Natural killer cell (primary cell): ENCODE results near the gene CACNA1B. TPM values are rescaled to one million over a fixed set of nuclear protein-coding genes. Genes with fewer than 3 reads are reported as not detected.

Experiments used
- ATAC-seq, 3 donors: fragments of 150-1000 bp in 2 of 3; fragments of 200-7000 bp in 1 of 3; cut with Tn5 transposase; 1 replicate in 1 of 3; 2 replicates in 2 of 3; pipeline ENCODE4 v1.10.0; 2021; ENCODE audit warnings: mild to moderate bottlenecking in 2 of 3, moderate library complexity in 2 of 3
- DNase-seq, 2 donors: peaks; one replicate each; pipeline versions ENCODE4 v3.0.0 to v3.0.0-alpha.2; 2013 to 2021; ENCODE audit warnings: mixed read lengths in 1 of 2
- H3K27ac ChIP-seq: one replicate; pipeline ENCODE4 v1.5.1; 2013; ENCODE audit warnings: mild to moderate bottlenecking, low read length
- H3K27me3 ChIP-seq: one replicate; pipeline ENCODE4 v1.6.1; 2013; ENCODE audit warnings: low read length; ENCODE audit not compliant: control insufficient read depth, insufficient read depth
- H3K36me3 ChIP-seq: one replicate; pipeline ENCODE4 v1.6.1; 2013; ENCODE audit warnings: low read length; ENCODE audit not compliant: control insufficient read depth, insufficient read depth
- H3K4me1 ChIP-seq: one replicate; pipeline ENCODE4 v1.6.1; 2013; ENCODE audit warnings: low read length; ENCODE audit not compliant: control insufficient read depth, insufficient read depth
- H3K4me3 ChIP-seq: one replicate; pipeline ENCODE4 v1.5.1; 2013; ENCODE audit warnings: low read length
- H3K9me3 ChIP-seq: one replicate; pipeline ENCODE4 v1.6.1; 2013; ENCODE audit warnings: low read length; ENCODE audit not compliant: control insufficient read depth, insufficient read depth
- H3K27ac Mint-ChIP-seq, 2 donors: one replicate each; pipeline ENCODE4 v1.8.0; 2022; ENCODE audit warnings: mild to moderate bottlenecking in 2 of 2, mixed read lengths in 2 of 2, moderate library complexity in 1 of 2
- H3K27me3 Mint-ChIP-seq, 2 donors: one replicate each; pipeline ENCODE4 v1.8.0; 2022; ENCODE audit warnings: low read depth in 2 of 2, mixed read lengths in 2 of 2
- H3K36me3 Mint-ChIP-seq: one replicate; pipeline ENCODE4 v1.8.0; 2022; ENCODE audit warnings: mixed read lengths
- H3K4me1 Mint-ChIP-seq, 2 donors: one replicate each; pipeline ENCODE4 v1.8.0; 2022; ENCODE audit warnings: mixed read lengths in 2 of 2
- H3K4me3 Mint-ChIP-seq: one replicate; pipeline ENCODE4 v1.8.0; 2022; ENCODE audit warnings: mild to moderate bottlenecking, moderate library complexity, mixed read lengths
- H3K9me3 Mint-ChIP-seq, 2 donors: one replicate each; pipeline ENCODE4 v1.8.0; 2022; ENCODE audit warnings: mixed read lengths in 2 of 2
- CTCF ChIP-seq: fragments of 200-600 bp; IDR thresholded peaks from one replicate; pipeline ENCODE4 v1.8.0; 2022; ENCODE audit warnings: antibody characterized with exemption
- WGBS: methylation state at CpG from one replicate; pipeline ENCODE4 v1.1.7; 2013; ENCODE audit warnings: missing lambda C conversion rate; ENCODE audit not compliant: insufficient coverage; 5-methylcytosine and 5-hydroxymethylcytosine counted together
- intact Hi-C: fragments of 100-400 bp; cut with micrococcal nuclease; formaldehyde crosslinking; loops from one replicate; pipeline ENCODE4 v1.14.2; 2022
- total RNA-seq, 4 donors: library from RNA; stranded (reverse); fragments of 120-200 nt in 1 of 4; gene quantifications; one replicate each; pipeline versions ENCODE4 v1.2.3 to v1.2.4, GENCODE V29; 2013 to 2022

The CACNA1B gene
- total RNA-seq, 3 donors from 2014 or later (not counting 1 experiment from before 2014, with no cell fraction given) = 0.07 TPM; not detected in 2

GRCh38 chr9:138010861-138011260 is 133.3 kb downstream of the CACNA1B start:
- Mint-ChIP-seq H3K4me3 (no peak overlapping the region), H3K27ac (no peak overlapping the region), H3K36me3 (no peaks in the 10 kb centered on the region), H3K27me3 (no peaks in the 10 kb centered on the region), H3K4me1 (no peaks in the 10 kb centered on the region), H3K9me3 (no peaks in the 10 kb centered on the region)
- TF ChIP-seq CTCF = no peak
- Histone ChIP-seq H3K27me3 (no peaks in the 10 kb centered on the region), H3K4me1 (no peaks in the 10 kb centered on the region), H3K4me3 (no peak overlapping the region), H3K36me3 (no peaks in the 10 kb centered on the region), H3K9me3 (no peaks in the 10 kb centered on the region), H3K27ac (no peak overlapping the region)
- intact Hi-C loops = no loop called here
- ATAC-seq (no peak), DNase-seq (no peak)
- WGBS = 83% methylated on average over 8 of the region's 8 CpGs

GRCh38 chr9:138011951-138012500 is 134.4 kb downstream of the CACNA1B start:
- no peak for TF ChIP-seq CTCF
- H3K27ac Mint-ChIP-seq = no peak overlapping the region
- H3K9me3 Mint-ChIP-seq = no peaks in the 10 kb centered on the region
- no peaks in the 10 kb centered on the region for H3K4me1 ChIP-seq
- no peaks in the 10 kb centered on the region for H3K4me1 Mint-ChIP-seq
- H3K27ac ChIP-seq = no peak overlapping the region
- H3K27me3 Mint-ChIP-seq = no peaks in the 10 kb centered on the region
- no peak for ATAC-seq
- no peaks in the 10 kb centered on the region for H3K36me3 Mint-ChIP-seq
- H3K4me3 ChIP-seq = no peak overlapping the region
- H3K36me3 ChIP-seq = no peaks in the 10 kb centered on the region
- WGBS = 84% methylated on average over 4 of the region's 4 CpGs
- no peak for DNase-seq
- no peak overlapping the region for H3K4me3 Mint-ChIP-seq
- intact Hi-C loops = no loop called here
- H3K27me3 ChIP-seq = no peaks in the 10 kb centered on the region
- no peaks in the 10 kb centered on the region for H3K9me3 ChIP-seq

- DNase-seq (no peak), ATAC-seq (no peak)
- 81% methylated on average over 2 of the region's 2 CpGs for WGBS
- no peaks in the 10 kb centered on the region for H3K27me3 ChIP-seq
- no peak overlapping the region for H3K27ac ChIP-seq
- intact Hi-C loops = no loop called here
- Mint-ChIP-seq H3K36me3 (no peaks in the 10 kb centered on the region), H3K4me3 (no peak overlapping the region), H3K9me3 (no peaks in the 10 kb centered on the region), H3K27ac (no peak overlapping the region), H3K27me3 (no peaks in the 10 kb centered on the region), H3K4me1 (no peaks in the 10 kb centered on the region)
- no peak overlapping the region for H3K4me3 ChIP-seq
- H3K4me1 ChIP-seq = no peaks in the 10 kb centered on the region
- H3K9me3 ChIP-seq = no peaks in the 10 kb centered on the region
- no peaks in the 10 kb centered on the region for H3K36me3 ChIP-seq
- TF ChIP-seq CTCF = no peak
Measured at GRCh38 chr9:138013273-138013672, 135.7 kb downstream of the CACNA1B start.

GRCh38 chr9:138013836-138014562 is 136.4 kb downstream of the CACNA1B start:
- Mint-ChIP-seq H3K4me1 (no peaks in the 10 kb centered on the region), H3K4me3 (no peak overlapping the region), H3K36me3 (no peaks in the 10 kb centered on the region), H3K9me3 (no peaks in the 10 kb centered on the region), H3K27ac (no peak overlapping the region), H3K27me3 (no peaks in the 10 kb centered on the region)
- H3K27me3 ChIP-seq = no peaks in the 10 kb centered on the region
- H3K4me1 ChIP-seq = no peaks in the 10 kb centered on the region
- no peak overlapping the region for H3K27ac ChIP-seq
- no peak for TF ChIP-seq CTCF
- intact Hi-C loops = no loop called here
- ATAC-seq = no peak
- WGBS = 84% methylated on average over 15 of the region's 15 CpGs
- no peak overlapping the region for H3K4me3 ChIP-seq
- DNase-seq = no peak
- H3K36me3 ChIP-seq = no peaks in the 10 kb centered on the region
- no peaks in the 10 kb centered on the region for H3K9me3 ChIP-seq
